HG03025 (cell line): ENCODE measurements around the gene PHF21A.

Experiments
- ATAC-seq: cut with Tn5 transposase; IDR thresholded peaks from one replicate; pipeline ENCODE4 v1.9.1; 2021; ENCODE audit warnings: mild to moderate bottlenecking, moderate library complexity; ENCODE audit not compliant: unreplicated experiment, low FRiP score

The PHF21A gene

DNA sequence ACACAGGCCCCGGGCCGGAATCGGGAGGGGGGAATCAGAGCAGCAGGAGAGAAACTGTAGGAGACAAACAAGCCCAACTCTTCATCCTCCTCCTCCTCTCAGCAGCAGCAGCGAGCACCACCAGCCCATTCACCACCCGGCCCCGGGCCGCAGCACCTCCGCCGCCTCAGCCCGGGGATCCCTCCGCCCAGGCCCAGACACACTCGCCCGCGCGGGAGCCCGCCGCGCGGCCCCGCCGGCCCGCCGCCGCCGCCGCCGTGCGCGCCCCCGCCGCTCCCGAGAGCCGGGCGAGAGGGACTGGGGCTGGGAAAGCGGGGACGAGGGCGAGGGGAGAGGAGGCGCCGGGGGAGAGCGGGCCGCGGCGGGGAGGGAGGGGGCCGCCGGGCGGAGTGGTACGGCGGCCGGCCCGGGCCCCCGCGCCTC lies at the start of gene PHF21A:
Gene PHF21A, minus strand, starts transcription at position 154 of the 423 bp plus-strand sequence. CDS start 37,235 bp downstream, outside the sequence.
- peak; percentile 57 for ATAC-seq

DNA sequence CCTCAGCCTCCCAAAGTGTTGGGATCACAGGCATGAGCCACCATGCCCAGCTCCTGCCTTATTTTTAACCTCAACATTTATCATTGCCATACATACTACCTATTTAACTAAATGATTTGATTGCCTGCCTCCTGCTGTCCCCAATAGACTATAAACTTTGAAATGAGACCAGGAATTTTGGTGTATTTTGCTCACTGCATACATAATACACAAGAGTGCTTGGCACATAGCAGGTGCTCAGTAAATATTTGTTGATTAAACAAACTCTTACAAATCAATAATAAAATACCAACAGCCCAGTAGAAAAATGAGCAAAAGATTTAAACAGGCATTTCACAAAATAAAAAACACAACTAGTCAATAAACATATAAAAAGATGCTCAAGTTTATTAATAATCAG lies 49.5 kb upstream of the PHF21A start:
- no peak for ATAC-seq

DNA sequence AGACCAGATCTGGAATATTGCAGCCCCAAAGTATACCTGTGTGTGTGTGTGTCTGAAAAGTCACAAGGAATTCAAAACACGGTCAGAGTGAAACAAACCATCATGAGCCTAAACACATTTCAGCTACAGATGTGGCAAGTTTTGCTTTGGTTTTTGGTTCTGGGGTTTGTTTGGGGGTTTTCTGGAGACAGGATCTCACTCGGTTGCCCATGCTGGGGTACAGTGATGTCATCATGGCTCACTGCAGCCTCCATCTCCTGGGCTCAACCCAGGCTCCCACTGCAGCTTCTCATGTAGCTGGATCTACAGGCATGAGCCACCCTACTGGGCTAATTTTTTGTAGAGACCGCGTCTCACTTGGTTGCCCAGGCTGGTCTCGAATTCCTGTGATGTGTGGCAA lies 41.4 kb upstream of the PHF21A start:
- ATAC-seq, result no peak

DNA sequence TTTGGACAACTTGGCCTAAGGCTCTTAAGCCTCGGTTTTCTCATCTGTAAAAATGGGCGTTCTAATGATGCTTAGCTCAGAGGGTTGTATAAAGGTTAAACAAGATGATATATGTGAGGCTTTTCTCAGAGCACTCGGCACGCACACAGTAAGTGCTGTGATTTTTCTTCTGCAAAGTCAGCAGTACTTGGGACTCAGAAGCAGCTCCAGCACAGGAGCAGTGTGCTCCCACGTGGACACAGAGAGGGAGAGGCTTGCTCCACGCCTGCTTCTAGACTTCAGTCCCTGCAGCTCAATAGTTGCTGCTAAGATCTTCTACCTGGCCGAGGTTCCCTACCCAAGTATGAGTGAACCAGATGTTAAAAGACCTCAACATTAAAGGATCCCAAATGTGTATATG lies 39.9 kb upstream of the PHF21A start:
- no peak for ATAC-seq

DNA sequence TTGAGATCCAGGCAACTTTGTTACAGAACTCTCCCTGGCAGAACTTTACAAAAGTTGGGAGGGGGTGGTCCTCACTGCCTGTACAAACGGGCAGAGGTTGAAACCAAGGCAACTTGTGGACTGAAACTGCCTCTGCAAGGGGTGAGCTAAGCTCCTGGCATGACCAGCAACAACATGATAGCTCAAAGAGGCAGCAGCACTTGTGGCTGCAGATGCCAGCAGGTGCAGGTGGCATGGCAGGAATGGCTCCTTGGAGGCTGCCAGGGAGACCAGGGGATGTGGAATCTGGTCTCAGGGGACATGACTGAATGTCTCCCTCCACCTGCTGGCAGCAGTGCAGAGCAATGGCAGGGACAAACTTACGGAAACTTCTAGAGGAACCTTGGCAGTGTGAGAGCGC lies 38.8 kb upstream of the PHF21A start:
- ATAC-seq, result no peak

DNA sequence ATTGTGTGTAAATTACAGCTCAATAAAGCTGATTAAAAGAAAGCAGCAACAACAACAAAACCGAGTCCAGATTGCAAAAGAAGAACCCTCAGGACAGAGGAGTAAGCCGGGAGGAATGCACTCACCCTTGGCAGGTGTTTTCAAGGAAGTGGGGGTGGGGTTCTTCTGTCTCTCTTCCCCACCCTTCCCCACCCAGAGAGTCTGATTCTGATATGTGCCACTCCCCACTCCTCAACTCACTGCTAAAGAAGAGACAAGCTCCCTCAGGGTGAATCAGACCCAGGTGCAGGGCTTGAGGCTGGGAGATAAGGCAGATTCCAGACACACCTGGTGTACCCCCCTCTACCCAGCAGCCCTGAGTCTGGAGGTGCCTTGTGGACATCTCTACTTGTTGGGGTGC lies 38.4 kb upstream of the PHF21A start:
- no peak for ATAC-seq

DNA sequence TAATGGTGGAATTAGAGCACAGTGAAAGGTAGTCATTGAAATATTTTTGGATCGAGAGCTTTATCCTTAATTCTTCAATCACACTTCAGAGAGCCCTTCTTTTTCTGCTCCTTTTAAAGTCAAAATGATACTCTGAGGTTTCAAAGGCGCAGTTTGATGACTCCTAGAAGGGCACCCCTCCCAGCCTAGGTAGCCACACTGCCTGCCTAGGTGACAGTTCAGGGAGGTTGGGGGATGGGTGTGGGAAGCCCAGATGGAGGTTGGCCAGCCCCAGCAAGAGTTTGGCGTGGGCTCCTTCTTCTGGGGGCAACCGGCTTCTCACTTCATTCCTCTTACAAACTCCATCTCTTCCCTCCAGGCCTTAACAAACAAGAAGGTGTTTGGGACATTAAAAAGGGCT lies 28.6 kb upstream of the PHF21A start:
- no peak for ATAC-seq

DNA sequence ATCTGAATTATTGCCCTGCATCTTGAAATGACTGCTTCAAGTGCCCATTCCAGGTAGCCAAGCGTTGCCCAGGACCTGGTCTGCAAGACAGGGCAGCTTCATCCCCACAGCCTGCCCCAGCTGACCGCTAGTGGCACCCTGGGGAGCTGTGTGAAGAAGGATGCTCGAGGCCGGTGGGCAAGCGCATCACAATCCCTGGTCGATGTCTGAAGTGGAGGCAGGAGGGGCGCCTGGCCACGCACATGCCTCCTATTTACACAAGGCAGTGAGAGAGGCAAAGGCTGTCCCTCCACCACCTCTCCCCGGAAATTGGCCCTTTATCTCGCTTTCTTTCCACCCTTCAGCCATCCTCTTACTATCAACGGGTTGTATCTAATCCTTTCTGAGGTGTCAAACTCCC lies 28.1 kb upstream of the PHF21A start:
- no peak for ATAC-seq

DNA sequence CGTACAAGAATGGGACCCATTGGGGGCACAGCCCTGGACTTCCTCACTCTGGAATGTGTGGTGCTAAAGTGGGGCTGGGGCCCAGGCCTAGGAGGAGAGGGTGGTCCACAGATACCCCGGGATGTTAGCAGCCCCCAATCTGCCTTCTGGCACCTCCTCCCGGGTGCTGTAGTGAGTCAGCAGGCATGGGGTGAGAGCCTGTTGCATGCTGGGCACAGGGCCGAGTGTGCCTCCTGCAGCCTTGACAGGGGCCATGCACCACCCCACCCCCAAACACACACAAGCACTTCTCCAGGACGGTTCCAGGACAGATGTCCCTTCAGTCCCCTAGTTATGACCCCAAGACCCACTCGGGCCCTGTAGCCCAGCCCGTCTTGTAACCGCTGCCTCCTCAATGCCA lies 23.5 kb upstream of the PHF21A start:
- no peak for ATAC-seq

DNA sequence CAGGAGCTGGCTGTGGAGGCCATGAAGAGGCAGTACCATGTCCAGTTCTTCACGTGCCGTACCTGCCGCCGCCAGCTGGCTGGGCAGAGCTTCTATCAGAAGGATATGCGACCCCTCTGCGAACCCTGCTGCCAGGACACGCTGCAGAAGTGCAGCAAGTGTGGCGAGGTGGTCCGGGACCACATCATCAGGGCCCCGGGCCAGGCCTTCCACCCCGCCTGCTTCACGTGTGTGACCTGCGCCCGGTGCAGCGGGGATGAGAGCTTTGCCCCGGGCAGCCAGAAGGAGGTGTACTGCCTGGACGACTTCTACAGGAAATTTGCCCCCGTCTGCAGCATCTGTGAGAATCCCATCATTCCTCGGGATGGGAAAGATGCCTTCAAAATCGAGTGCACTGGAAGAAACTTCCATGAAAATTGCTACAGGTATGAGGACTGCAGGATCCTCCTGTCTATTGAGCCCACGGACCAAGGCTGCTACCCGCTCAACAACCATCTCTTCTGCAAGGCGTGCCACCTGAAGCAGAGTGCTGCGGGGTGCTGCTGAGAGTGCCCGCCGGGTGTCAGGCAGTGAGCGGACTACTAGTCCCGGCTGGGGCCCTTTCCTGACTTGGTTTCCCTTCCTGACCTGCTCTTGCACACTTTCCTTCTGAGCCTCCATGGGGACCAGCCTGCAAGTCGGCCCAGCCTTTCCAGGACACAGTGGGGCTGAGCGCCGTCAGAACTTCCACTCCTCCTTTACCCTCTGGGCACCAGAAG lies 22.0 kb upstream of the PHF21A start:
- no peak for ATAC-seq

DNA sequence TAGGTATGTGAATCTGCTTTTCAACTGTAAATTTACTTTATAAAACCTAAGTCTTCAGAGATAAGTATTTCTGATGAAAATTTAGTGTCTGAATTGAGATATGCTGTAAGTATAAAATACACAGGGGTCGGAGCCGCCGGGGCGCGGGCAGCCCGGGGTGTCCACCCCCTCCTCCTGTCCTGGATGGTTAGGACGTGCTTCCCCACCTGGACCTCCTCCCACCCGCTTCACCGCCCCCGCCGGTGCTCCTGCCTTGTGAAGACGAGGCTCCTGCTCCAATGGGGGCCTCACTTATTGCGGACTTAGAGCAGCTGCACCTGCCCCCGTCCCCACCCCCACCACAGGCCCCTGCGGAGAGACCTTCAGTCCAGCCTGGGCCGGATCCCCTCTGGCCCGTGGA lies 21.3 kb upstream of the PHF21A start:
- no peak for ATAC-seq

DNA sequence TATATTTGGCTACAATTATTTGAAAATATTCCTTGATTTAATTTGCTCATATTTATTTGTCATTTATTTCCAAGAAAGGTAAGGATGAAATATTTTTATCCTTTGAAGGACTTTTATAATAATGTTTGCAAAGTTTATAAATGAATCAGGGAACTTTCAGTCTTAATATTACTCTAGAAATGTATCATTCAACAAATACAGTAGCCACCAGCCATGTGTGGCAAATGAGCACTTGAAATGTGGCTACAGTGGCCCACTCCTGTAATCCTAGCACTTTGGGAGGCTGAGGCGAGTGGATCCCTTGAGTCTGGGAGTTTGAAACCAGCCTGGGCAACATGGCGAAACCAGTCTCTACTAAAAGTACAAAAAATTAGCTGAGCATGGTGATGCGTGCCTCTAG lies 20.3 kb upstream of the PHF21A start:
- ATAC-seq, result no peak

DNA sequence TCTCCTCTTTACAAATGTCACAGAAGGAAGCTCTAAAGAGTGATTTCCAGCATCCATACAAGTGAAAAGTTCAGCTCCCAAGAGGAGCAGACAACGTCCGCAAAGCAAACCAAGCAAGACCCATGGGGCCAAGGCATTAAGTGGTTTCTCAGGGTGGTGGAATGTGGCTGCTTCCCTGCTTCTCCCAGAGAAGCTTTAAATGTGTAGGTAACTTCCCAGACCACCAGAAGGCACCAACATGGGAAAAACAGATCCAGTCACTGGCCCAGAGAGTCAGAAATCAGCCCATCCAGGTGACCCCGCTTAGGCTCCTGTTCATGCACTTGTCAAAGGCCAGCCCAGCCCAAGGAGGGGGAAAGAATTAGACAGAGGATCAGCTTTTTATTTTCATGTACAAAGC lies 13.3 kb upstream of the PHF21A start:
- ATAC-seq, result no peak

DNA sequence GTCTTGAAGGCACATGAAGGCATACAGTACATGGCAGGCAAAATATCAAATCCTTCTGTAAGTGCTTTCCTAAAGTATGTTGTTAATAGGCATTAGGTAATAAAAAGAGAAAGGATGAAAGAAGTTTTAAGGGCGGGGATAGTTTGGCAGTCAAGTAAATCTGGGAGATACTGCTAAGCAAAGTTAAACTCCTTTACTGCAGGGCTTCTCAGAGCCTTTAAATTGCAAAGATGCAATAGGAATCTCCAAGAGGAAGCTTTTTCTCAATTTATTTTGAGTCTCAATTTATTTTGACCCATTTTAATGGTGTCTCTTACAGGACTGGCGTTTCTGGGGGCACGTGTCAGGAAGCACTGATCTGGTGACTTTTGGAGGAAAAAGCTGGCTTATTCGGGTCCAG lies 12.8 kb upstream of the PHF21A start:
- ATAC-seq, result no peak

DNA sequence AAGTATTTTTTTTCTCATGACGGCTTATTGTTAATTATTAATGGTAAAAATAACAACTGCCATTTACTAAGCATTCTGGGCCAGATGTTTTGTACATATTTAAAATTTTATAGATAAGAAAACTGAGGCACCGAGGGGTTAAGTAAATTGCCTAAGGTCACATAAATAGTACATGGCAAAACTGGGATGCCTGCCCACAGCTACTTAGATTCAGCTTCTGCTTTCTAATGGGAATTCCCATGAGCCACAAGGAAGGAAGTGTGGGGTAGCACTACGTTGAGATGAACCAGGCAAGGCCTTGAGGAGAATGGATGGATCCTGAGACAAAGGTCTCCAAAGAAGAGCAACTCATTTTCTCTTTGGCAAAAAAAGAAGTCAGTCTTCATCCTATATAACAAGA lies 11.9 kb upstream of the PHF21A start:
- ATAC-seq, result no peak

DNA sequence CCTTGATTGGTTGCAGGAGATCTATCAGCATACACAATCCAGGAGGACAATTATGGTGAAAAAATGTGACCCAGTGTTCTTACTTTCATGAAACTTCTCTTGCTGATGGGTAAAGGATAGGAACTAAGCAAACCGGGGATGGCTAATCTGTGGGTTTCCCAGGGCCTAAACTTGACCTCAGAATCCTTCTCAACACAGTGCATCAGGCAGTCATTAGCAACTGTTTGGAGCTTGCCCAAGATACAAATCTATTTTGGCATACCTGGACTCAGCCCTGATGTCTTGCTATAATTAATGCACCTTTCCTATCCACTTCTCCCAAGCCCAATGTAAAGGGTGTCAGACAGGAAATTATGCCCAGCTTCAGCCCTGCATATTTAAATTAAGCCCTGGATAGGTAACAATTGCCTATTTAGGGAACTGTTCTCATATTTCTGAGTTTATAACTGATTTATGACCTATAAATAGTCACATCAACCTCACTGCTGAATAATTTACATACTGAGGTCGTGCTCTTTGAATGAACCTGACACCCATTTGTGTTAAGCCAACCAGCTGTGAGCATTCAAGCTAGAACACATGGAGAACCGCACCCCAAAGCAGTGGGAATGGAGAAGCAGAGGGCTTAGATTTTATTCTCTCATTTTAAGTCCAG lies 9.2 kb upstream of the PHF21A start:
- no peak for ATAC-seq

DNA sequence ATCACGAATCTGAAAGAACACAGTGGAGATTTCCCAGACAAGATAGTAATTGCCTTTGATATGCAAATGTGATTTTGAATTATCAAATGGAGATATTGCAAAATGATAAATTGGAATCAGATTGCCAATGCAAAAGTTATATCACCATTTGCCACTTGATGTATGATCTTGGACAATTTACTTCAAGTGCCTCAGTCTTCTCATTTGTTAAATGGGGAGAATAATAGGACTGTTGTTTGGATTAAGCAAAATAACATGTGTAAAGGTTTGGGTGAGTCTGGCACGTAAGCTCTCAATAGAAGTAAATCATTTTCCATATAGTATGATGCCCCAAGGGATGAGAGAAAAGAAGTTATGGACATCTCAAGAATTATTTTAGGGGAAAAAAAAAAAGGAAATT lies 7.9 kb upstream of the PHF21A start:
- no peak for ATAC-seq

DNA sequence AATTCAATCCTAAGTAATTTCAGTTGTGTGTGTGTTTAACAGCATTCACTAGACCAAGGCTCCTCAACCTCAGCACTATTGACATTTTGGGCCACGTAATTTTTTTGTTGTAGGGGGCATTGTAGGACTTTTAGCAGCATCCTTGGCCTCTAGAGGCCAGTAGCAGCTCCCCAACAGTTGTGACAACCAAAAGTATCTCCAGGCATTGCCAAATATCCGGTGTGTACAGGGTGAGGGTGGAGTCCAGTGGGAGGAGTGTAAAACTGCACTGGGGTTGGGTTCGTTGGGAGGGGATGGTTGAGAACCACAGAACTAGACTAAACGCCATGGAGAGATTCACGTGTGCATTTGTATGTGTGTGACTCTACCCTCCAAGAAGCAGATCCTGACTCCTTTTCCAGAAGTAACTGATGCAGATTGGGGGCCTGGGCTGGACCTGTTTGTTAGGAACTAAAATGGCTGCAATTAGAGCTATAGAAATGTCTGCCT lies 5.9 kb upstream of the PHF21A start:
- no peak for ATAC-seq

DNA sequence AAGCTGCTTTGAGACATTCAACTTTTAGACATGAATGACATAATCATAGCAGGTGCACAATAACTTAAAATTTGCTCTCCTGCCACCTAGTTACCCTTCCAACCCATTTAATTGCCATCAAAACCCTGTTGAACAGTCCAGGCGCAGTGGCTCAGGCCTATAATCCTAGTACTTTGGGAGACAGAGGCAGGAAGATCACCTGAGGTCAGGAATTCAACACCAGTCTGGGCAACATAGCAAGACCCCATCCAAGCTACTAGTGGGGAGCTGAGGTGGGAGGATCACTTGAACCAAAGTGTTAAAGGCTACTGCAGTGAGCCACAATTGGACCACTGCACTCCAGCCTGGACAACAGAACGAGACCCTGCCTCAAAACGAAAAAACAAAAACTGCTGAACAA lies 4.0 kb upstream of the PHF21A start:
- ATAC-seq, result no peak

DNA sequence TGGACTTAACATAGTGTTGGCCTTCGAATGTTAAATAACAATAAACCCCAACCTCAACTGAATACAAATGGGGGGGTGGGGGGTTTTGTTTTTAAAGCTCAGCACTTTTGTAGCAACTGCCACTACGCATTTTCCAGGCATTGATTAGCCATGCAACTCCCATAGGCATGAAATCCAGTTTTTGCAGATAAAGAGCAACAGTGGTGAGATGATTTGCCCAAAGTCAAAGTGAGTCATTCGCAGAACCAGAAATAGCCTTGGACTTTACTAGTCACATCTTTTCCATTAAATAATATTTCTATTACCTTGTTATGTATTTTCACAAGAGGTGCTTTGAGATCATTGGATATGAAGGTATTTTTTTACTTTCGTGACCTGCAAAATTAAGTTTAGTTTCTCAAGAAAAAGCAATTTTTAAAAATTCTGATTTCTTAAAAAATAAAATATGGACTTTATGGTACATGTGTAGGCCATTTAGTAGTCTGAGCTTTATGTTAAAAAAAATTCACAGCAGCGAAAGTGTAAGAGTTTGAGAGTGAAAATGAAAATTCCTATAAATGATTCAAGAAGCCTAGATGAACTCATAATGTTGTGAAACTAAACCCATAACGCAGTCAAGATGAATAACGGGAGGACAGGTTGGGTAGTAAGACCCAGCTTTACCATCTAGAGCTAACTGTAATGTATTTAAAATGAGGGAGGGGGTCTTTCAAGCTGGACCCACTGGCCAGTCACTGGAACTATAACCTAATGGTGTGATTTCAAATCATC lies 1.9 kb upstream of the PHF21A start:
- no peak for ATAC-seq

DNA sequence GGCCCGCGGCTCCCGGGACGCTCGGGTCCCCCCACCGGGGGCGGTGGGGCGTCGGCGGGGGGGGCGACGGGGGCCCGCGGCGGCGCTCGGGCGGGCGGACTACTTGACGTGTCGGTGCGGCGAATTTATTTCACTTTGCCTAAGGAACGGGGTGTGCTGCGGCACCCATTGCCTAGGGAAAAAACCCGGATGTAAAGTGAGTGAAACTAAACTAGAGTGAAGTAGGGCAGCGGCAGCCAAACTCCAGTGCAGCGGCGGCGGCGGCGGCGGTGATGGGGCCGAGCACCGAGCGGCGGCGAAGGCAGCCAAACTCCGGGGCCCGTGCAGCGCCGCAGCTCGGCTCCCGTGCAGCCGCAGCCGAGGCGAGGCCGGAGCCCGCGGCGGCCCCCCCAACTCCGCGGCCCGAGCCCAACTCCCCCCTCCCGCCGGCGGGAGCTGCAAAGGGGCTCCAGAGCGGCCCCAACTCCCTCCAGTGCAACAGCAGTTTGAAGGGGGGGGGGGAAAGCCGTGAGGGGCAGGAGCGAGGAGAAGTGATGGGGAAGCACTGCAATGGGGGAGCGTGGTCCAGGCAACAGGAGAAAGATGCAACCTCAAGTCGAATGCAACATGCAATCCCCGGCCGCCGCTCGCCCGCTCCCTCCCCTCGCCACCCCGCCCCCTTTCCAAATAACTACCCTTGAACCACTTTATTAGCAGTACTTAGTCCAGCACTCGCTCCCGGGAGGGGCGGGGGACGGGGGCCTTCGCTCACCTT lies 647 bp upstream of the PHF21A start:
- peak; percentile 36 for ATAC-seq
